Middle frontal gyrus (tissue), 1 donor: ENCODE results near the gene GALNS.

Experiments
- DNase-seq: peaks from one replicate; pipeline ENCODE4 v3.0.0-alpha.2; 2015; ENCODE audit warnings: low spot score; ENCODE audit errors: extremely low spot score

The GALNS gene

DNA sequence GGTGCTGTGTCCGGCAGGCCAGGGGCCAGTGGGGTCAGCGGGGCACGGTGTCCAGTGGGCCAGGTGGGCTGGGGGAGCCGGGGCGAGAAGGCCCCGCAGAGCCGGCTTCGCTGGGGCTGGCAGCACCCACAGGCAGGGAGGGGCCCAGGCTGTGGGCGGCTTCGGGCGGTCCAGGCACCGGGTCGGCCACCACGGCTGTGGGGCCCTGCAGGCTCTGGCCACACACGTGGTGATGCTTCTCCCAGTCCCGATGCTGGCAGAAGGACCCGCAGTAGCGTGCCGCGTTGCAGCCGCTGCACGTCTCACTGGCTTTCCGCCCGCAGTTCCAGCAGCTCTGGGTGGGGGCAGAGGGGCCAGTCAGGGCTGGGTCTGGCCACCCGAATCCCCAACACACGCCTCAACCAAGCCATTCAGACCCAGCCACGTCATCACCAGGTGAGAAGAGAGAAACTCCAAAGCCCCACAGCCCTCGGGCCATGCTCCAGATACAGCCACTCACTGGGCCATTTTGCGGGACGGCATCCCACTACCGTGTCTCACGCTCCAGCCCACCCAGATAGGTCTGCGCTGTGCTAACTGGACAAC, 20.3 kb upstream of the GALNS start:
- no peak for DNase-seq

DNA sequence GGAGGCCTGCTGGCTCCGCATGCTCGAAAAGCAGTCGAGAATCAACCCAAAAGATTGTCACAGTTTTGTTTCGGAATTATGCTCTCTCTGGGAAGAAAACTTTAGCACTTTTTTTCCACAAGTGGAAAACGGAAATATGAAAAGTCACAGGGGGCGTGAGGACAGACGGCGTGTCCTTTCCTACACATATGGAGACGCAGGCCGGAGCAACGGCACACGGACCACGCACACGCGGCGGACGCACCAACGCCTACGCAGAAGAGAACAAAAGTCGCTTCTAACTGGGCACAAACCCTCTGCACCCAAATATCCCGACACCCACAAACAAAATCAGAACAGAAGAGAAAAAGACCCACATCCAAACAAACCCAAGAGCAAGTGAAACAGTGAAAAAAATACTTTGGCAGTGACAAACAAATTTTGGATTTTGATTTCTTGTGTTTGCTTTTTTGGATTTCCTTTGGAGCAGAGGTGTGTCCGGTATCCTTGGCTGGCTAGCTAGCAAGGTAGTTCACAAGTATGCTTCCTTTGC, 19.0 kb upstream of the GALNS start:
- no peak for DNase-seq

DNA sequence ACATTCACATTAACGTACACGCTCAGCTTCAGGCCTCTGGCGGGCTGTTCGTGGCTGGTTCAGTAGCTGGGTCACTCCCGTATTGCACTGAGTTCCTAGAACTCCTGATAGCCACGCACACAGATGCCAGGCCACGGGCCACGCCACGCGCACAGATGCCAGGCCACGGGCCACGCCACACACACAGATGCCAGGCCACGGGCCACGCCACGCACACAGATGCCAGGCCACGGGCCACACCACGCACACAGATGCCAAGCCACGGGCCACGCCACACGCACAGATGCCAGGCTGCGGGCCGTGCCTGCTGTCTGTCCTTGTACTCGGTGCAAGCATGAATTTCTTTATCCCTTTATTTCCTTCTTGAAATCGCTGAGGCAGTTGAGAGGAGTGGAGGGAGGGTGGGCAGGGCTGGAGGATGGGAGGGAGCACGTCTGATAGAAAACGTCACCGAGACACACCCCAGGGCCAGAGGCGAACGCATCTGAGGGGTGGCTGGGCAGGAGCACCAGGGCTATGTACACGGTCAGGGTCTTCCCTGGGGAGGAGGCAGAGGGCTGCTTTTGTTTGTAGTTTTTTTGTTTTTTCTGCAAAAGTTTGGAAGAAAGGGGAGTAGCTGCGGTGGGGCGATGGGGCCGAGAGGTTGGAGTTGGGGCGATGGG, 18.3 kb upstream of the GALNS start:
- DNase-seq: no peak

DNA sequence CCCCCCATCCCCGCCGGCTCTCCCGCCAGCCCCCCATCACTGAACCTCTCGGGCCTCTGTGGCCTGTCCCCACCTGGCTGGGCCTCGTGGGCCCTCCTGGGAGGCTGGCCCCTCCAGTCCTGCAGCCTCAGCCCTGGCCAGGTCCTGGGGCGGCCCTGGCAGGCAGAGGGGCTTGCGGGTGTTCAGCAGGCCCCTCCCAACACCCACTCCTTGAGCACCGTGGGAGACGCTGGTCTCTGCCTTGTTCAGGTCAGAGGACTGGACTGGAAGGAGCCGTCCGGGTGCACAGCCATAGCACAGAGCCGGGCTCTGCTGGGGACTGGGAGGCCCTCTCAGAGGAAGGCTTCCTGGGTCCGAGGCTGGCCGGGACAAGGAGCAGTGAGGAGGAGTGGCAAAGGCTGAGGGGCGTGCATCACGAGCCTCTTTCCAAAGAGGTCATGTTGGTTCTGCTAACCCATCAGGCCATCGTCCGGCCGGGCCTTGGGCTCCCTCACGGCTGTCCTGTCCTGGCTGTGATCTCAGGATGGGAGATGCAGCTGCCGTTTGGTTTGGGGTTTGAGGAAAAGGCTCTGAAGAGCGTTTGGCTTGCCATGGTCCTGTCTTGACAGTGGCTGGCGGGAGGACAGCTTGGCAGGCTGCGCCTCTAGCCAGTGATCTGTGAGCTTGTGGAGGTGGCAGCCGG, 16.0 kb upstream of the GALNS start:
- DNase-seq: no peak

DNA sequence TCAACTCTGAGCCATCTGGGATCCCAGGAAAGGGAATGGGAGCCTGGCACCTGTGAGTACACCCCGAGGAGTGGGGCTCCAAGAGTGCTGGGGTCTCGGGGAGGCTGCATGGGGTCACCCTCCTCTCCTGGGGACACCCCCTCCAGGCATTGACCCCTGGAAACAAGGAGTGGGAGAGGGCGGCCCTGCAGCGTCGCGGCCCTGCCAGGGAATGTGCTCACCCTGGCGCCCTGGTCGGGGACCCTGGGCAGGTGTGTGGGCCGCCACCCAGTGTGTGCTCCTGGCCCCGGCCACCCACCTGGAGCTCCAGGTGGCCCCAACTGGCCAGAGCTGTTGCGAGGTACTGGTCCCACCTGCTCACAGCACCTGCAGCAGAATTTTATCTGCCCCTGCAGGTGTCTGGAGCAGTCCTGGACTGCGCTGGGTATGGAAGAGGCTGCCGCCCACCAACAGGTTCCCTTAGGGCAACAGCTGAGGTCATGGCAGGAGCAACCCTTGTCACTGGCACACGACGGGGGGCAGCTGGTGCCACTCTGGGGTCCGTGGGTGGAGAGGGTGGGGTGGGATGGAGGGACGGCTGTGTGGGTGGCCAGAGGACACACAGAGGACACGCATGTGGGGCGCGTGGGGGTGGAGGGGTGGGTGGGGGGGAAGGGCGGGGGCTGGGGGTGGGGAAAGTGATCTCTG, 15.1 kb upstream of the GALNS start:
- no peak for DNase-seq

DNA sequence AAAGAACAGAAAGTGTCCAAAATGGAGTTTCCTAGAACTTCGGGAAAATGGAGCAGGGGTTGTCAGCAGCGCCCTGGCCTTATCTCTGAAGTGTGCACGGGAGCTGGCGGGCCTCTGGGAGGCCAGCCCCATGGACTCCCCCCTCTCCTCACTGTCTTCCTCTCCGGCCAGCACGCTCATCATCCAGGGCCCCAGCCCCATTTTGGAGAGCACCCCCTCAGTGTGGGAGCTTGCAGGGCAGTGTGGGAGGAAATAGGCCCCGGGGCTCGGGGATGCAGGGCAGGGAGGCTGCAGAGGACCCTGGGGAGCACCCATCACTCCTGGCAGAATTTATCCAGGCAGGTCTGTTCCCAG, 14.6 kb upstream of the GALNS start:
- no peak for DNase-seq

DNA sequence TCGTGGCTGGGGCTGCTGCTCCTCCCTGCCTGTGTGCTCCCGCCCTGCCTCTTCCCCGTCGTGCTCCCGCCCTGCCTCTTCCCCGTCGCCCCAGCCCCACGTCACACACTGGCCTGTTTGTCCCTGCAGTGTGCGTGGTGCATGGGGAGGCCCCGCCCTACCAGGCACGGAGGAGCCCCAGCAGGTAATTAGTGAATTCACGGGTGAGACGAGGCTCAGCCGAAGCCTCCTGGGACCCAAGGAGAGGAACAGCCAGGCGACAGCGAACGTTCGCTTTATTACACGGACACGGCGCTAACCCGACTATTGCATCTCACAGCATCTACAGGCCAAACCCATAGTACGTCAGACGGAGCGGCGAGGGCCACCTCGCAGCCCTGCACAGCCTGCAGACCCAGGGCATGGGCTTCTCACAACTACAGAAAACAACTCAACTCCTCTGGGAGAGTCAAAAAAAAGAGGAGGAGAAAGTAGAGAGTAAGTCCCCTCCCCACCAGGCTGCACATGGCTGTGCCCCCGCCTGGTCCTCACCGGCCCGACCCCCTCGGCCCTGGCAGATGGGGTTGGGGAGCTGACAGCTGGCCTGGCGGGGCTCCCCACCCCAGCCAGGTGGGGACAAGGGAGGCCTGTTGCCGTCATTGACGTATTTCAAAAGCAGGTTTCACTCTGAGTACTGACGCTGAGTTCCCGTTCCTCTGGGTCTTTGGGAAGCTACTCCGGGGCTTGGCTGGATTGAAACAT, 14.0 kb upstream of the GALNS start:
- DNase-seq: no peak

DNA sequence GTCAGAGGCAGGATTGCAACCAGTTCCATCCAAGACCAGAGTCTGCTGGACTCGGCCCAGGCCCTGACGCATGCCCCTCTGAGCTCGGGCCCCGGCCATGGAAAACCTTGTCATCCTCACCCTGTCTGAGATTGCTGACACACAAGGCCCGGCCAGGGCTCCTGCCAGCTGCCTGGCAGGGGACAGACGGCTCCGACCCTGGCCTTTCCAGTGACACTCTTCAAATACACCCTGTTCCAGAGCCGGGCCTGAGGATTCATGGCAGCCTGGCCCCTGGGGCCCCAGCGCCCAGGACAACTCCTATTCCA, 12.9 kb upstream of the GALNS start:
- no peak for DNase-seq

DNA sequence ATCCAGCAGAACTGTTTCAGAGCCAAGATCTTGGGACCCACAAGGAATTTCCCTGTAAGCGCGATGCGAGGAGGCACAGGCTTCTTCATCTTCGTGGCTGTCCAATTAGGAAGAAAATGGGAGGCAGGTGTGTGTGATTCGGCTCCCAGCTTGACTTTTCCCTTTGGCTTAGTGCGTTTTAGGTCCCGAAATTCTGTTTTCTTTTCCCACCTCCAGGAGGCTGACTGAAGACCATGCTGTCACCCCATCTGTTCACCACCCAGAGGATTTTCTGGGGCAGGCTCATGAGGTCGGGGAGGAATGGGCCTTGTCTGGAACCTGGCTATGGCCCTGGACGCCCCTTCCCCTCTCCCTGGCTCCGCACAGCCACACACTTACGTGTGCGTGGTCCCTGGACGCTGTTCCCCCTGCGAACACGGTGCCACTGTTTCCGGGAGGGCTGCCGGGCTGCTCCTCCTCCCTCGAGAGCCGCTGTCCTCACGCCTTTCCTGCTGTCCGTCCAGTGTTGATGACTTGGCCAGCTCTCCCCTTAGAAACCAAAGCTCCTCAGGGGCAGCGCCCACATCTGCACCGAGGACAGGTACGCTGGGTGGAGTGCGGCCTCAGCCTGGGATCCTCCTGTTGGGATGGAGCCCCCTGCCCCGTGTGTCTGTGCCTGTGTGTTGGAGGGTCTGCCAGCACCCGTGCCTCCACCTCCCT, 12.4 kb upstream of the GALNS start:
- no peak for DNase-seq

DNA sequence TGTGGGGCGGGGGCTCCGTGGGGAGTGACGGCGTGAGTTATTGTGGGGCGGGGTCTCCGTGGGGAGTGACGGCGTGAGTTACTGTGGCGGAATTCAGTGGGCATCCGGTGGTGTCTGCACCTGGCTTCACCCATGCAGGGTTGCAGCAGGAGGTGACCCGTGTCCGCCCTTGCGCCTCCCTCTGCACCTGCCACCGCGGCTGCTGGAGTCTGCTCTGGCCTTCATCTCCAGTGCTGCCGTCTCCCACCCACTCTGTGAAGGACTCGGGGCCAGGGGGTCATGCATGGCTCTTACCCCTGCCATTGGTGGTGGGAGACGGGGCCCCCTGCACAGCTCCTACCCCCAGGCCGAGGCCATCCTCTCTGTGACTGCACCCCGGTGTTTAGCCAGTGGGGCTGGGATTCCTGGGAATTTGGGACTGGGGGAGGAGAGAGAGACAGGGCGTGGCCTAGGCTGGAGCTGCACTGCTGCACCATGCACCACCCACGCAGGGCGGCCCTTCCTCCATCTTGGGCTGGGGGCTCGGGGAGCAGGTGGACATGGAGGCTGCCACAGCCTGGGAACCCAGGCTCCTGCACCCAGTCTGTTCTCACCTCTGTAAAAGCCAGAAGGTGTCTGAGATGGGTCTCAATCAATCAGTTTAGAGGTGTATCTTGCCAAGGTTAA, 11.0 kb upstream of the GALNS start:
- DNase-seq: no peak

DNA sequence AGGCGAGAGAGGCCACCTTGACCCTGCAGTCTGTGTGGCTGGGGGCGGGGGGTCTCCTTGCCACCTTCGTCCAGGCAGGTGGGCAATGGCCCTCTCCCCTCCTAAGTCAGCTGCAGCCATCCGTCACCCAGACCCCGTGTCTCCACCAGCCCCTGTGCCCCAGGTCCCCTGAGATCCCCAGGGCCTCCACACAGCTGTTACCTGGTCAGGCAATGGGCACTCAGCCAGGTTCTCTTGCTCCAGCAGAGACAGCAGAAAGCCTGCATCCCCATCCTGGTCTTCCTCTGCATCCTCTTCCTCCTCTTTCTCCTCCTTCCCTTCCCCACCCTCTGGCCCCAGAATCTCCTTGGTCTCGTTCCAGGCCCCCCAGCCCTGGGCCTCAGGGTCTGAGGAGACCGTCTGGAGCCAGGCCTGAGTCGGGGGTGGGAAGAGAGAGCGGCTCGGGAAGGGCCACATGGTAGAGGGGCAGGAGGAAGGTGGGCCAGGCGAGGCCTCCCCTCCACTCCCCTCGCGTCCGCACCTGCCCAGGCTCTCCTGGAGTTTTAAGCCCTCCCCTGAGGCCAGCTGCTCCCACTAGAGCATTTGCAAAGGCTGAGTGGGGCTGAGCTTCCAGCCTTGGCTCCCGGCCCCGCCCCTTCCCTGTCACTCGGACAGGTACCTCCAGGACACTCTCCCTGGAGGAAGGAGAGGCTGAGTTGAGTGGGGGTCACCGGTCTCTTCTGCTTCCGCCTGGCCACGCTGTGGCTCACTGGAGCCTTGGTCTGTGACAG, 9.6 kb upstream of the GALNS start, which contains the start of gene PABPN1L:
TSS of gene PABPN1L (minus strand) at position 510 of the 770 bp plus-strand sequence. CDS start at position 456, 54 bp downstream.
- DNase-seq: no peak

DNA sequence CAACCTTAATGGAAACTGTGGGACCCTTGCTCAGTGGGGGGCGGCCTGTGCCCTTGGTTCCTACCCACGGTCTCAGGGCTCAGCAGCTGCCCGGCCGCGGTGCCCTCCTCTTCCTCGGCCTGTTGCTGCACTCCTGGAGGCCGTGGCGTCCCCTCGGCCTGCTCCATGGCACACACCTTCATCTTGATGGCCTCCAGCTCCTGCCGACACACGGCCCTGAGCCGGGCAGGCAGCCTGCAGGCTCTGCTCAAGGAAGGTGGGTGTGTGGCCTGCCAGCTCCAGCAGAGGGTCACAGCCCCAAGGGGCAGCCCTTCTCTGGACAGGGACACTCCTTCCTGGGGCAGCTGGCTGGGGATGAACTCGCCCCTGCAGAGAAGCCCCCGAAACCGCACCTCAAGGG, 9.0 kb upstream of the GALNS start:
- DNase-seq: no peak

DNA sequence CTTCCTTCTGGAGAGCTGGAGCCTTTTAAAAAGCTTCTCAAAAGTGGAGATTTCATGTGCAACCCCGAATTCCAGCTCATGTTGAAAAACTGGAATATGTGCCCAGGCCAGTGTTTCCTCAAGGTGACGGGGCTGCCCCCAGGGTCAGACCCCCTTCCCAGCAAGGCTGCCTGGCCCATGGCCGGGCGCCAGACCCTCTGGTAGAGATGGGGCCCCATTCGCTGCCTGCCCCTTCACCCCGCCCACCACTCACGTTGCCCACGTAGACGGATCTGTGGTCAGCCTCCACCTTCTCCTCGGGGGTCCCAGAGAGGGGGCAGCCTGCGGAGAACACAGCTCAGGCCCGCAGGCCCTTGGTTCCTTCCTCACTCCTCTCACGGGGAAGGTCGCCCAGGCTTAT, 8.6 kb upstream of the GALNS start:
- DNase-seq: no peak

DNA sequence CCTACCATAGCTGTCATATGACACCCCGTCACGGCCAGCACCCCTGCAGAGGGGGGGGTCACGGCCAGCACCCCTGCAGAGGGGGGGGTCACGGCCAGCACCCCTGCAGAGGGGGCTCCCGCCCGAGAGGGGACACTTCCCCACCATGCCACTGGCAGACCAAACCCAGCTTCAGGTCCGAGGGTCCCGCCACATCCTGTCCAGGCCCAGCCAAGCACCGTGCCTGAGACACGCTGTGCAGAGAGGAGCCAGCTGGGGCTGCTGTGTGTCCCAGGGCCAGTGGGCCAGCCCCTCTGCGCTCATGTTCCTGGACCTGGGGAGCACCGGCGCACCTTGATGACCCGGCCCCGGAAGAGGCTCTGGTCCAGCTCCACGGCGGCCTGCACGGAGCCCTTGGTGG, 7.8 kb upstream of the GALNS start:
- no peak for DNase-seq

DNA sequence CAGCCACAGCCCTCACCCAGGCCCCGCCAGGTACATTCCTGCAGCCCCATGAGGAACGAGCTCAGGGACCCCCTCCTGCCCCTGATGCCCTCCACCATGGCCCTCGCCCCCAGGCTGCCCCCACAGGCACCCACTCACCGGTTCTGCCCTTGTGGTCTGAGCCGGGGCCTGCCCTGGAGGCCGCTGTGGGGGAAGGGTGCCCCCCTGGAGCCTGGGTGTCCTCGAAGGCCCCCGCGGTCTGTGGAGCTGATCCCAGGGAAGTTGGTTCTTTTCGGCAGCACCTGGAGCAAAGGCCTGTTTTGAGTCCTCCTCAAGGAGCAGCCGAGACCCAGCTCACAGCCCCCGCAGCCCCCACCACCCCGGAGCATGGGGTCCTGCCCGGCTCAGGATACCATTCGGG, 7.4 kb upstream of the GALNS start:
- DNase-seq: no peak

DNA sequence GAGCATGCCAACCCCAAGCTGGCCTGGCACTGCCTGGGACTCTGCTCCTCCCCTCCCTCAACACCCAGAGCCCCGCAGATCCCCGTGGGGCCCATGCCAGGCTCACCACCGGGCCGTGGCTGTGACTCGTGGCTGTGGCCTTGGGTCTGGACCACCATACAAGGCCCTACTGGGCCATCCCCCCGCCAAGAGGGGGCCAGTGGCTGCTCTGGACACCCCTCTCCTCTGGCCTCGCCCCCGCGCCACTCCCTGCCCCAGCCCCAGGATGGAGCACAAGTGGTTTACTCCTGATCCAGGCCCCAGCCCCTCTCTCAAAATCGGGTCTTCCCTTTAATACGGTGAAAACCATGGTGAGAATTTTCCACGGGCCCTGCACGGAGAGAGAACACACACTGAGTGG, 6.7 kb upstream of the GALNS start:
- DNase-seq: no peak

DNA sequence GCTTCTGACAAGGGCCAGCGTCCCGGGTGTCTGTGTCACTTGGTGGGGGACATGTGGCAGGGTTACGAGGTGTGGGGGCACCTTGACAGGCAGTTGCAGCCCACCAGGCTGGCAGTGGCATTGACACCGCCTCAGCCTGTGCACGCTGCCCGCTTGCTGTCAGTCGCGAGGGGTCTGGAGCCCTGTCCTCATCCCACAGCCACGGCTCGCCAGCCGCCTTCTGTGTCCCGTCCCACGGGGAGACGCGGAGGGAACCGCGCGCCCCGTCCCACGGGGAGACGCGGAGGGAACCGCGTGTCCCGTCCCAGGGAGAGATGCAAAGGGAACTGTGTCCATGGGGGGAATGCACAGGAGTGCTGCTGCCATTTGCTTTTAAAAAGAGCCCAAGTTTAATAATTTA, 6.2 kb upstream of the GALNS start:
- DNase-seq: no peak

DNA sequence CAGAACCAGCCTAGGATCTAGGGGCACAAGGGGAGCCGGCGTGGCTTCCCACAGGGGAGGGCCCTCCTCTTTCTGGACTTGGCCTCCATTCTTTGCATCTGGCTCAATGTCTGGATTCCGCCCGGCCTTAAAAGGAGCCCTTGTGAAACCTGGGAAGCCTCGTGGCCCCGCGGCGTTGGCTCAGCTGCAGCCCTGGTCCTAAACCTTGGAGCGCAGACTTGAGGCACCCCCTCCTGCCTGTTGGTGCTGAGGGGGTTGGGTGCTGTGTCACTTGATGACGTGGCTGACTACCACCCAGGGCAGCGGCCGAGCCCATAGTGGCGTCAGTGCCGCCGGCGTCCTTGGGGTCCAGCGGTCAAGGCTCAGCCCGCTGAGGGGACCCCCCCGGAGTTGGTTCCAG, 4.6 kb upstream of the GALNS start:
- DNase-seq: no peak

DNA sequence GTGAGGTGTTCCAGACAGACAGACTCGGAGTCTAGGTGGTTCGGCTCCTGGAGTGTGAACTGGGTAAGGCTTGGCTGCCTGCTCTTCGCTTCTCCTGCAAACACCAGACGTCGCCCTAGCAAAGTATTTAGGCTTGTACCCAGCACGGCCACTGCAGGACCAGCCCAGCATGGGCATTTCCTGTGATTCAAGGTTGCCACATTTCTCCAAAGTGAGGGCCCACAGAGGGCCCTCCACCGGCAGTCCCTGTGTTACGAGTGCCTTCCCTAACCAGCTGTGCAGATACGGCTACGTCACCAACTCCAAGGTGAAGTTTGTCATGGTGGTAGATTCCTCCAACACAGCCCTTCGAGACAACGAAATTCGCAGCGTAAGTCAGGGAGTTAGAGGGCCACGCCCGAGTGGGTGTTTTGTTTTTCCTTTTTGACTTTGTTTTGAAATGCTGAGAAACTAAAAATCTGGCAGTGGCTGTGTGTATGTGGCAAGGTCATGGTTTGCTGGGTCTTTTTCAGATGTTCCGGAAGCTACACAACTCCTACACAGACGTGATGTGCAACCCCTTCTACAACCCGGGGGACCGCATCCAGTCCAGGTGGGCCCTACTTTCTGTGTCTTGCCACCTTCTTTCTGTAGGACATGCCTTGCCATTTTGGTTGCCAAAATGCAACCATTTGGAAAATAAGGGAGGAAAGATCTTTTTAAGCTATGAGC, 2.8 kb upstream of the GALNS start:
- DNase-seq: no peak
